Neural cell (in vitro differentiated cells): ENCODE data around the gene PLA2G3. TPM values are rescaled to one million over a fixed set of nuclear protein-coding genes. Genes with fewer than 3 reads are reported as not detected.

ENCODE experiments used
- H2AFZ ChIP-seq: fragments of 200-600, 300-800 bp; sonication (generic), shearing (Covaris generic); 2 replicates; pipeline ENCODE4 v1.6.0; 2014; ENCODE audit warnings: low read depth, mild to moderate bottlenecking, antibody characterized with exemption, low read length, moderate library complexity
- H3F3A ChIP-seq: fragments of 200-600 bp; shearing (Covaris generic); 2 replicates; pipeline ENCODE4 v1.6.1; 2016; ENCODE audit warnings: mild to moderate bottlenecking, moderate library complexity, mixed read lengths, antibody characterized with exemption, low read length; ENCODE audit not compliant: insufficient read depth, poor library complexity, severe bottlenecking
- H3K27ac ChIP-seq: fragments of 200-600, 300-800 bp; sonication (generic), shearing (Covaris generic); 2 replicates; pipeline ENCODE4 v1.5.1; 2014; ENCODE audit warnings: mild to moderate bottlenecking, low read length, moderate library complexity
- H3K27me3 ChIP-seq: fragments of 300-800, 200-600 bp; sonication (generic), shearing (Covaris generic); 2 replicates; pipeline ENCODE4 v1.6.0; 2014; ENCODE audit warnings: mild to moderate bottlenecking, low read depth, low read length, moderate library complexity; ENCODE audit not compliant: insufficient read depth
- H3K36me3 ChIP-seq: fragments of 300-800, 200-600 bp; sonication (generic), shearing (Covaris generic); 2 replicates; pipeline ENCODE4 v1.5.1; 2014; ENCODE audit warnings: mild to moderate bottlenecking, antibody characterized with exemption, low read length, moderate library complexity; ENCODE audit not compliant: insufficient read depth
- H3K4me2 ChIP-seq: fragments of 300-800, 200-600 bp; sonication (generic), shearing (Covaris generic); 2 replicates; pipeline ENCODE4 v1.6.0; 2014; ENCODE audit warnings: mild to moderate bottlenecking, low read length
- H3K4me3 ChIP-seq: fragments of 300-800, 200-600 bp; sonication (generic), shearing (Covaris generic); 2 replicates; pipeline ENCODE4 v1.5.1; 2014; ENCODE audit warnings: mild to moderate bottlenecking, low read length, moderate library complexity
- H3K79me2 ChIP-seq: fragments of 200-600 bp; shearing (Covaris generic); replicated peaks from 2 replicates; pipeline ENCODE4 v1.6.0; 2014; ENCODE audit warnings: mild to moderate bottlenecking, low read length, moderate library complexity; ENCODE audit not compliant: insufficient read depth
- H3K9ac ChIP-seq: fragments of 300-800, 200-600 bp; sonication (generic), shearing (Covaris generic); 2 replicates; pipeline ENCODE4 v1.6.1; 2016; ENCODE audit warnings: mild to moderate bottlenecking, low read length, mixed read lengths
- H3K9me2 ChIP-seq: fragments of 200-600 bp; shearing (Covaris generic); 2 replicates; pipeline ENCODE4 v1.6.1; 2016; ENCODE audit warnings: mild to moderate bottlenecking, low read length, mixed read lengths; ENCODE audit not compliant: insufficient read depth
- H3K9me3 ChIP-seq: fragments of 200-600, 300-800 bp; sonication (generic), shearing (Covaris generic); 2 replicates; pipeline ENCODE4 v1.6.1; 2016; ENCODE audit warnings: mild to moderate bottlenecking, mixed run types, low read length, moderate library complexity, mixed read lengths
- H4K20me1 ChIP-seq: fragments of 200-600 bp; shearing (Covaris generic); 2 replicates; pipeline ENCODE4 v1.6.1; 2016; ENCODE audit warnings: mild to moderate bottlenecking, mixed run types; ENCODE audit not compliant: insufficient read depth
- CTCF ChIP-seq: fragments of 450-650 bp; IDR thresholded peaks from 2 replicates; pipeline ENCODE4 v1.5.1; 2014; ENCODE audit warnings: antibody characterized with exemption, mild to moderate bottlenecking, moderate library complexity; ENCODE audit not compliant: poor library complexity, severe bottlenecking
- EP300 ChIP-seq: fragments of 450-650 bp; conservative IDR thresholded peaks from 2 replicates; pipeline ENCODE4 v1.6.1; 2014; ENCODE audit warnings: antibody characterized with exemption, mild to moderate bottlenecking, moderate library complexity; ENCODE audit not compliant: poor library complexity, severe bottlenecking
- EZH2 ChIP-seq: fragments of 200-600, 300-800 bp; shearing (Covaris generic), sonication (generic); IDR thresholded peaks from 2 replicates; pipeline ENCODE4 v1.6.1; 2014; ENCODE audit warnings: antibody characterized with exemption, low read length, borderline replicate concordance, mild to moderate bottlenecking; ENCODE audit not compliant: insufficient read depth, poor library complexity, severe bottlenecking
- MXI1 ChIP-seq: fragments of 450-650 bp; conservative IDR thresholded peaks from 2 replicates; pipeline ENCODE4 v1.6.1; 2014; ENCODE audit warnings: antibody characterized with exemption, mild to moderate bottlenecking; ENCODE audit not compliant: poor library complexity, severe bottlenecking
- POLR2AphosphoS5 ChIP-seq: IDR thresholded peaks from 2 replicates; pipeline ENCODE4 v1.6.1; 2012
- RAD21 ChIP-seq: fragments of 450-650 bp; conservative IDR thresholded peaks from 2 replicates; pipeline ENCODE4 v1.6.1; 2014; ENCODE audit warnings: antibody characterized with exemption, mild to moderate bottlenecking, moderate library complexity
- REST ChIP-seq: IDR thresholded peaks from 2 replicates; pipeline ENCODE4 v1.6.1; 2012; ENCODE audit warnings: borderline replicate concordance
- SMC3 ChIP-seq: fragments of 450-650 bp; conservative IDR thresholded peaks from 2 replicates; pipeline ENCODE4 v1.6.1; 2014; ENCODE audit warnings: antibody characterized with exemption, mild to moderate bottlenecking, moderate library complexity; ENCODE audit not compliant: poor library complexity
- TAF1 ChIP-seq: IDR thresholded peaks from 2 replicates; pipeline ENCODE4 v1.6.1; 2012; ENCODE audit warnings: low read depth
- polyA plus RNA-seq: library from polyadenylated mRNA; depleted of rRNA; stranded (reverse); fragments of >200 nt; gene quantifications from 2 replicates; pipeline ENCODE4 v1.2.3, GENCODE V29; 2014

The PLA2G3 gene
- polyA plus RNA-seq, 1 donor from 2014 or later, result not detected

GRCh38 chr22:31124811-31125465, 15.4 kb downstream of the PLA2G3 start:
- H3K9me2 ChIP-seq, result no peaks in the 10 kb centered on the region
- H3K9me3 ChIP-seq, result no peaks in the 10 kb centered on the region
- no peak overlapping the region for H3K4me3 ChIP-seq
- H3K79me2 ChIP-seq, result no peaks in the 10 kb centered on the region
- H2AFZ ChIP-seq, result no peak overlapping the region
- H3F3A ChIP-seq, result no peaks in the 10 kb centered on the region
- no peak overlapping the region for H3K27ac ChIP-seq
- no peak for TF ChIP-seq CTCF
- H3K27me3 ChIP-seq, result no peaks in the 10 kb centered on the region
- H3K4me2 ChIP-seq, result no peak overlapping the region
- H3K9ac ChIP-seq, result no peak overlapping the region
- H4K20me1 ChIP-seq, result no peaks in the 10 kb centered on the region
- no peaks in the 10 kb centered on the region for H3K36me3 ChIP-seq

- TF ChIP-seq EZH2, result no peak
- TF ChIP-seq SMC3, result no peak
- TF ChIP-seq POLR2AphosphoS5, result no peak
- TF ChIP-seq EP300, result no peak
- no peak for TF ChIP-seq CTCF
- no peak for TF ChIP-seq TAF1
- TF ChIP-seq MXI1, result no peak
- TF ChIP-seq RAD21, result no peak
- TF ChIP-seq REST, result no peak
- no peak overlapping the region for H3K4me3 ChIP-seq
Measured at GRCh38 chr22:31124290-31124689, 16.0 kb downstream of the PLA2G3 start.

More at GRCh38 chr22:31124290-31124689, 16.0 kb downstream of the PLA2G3 start:
- Histone ChIP-seq H3K79me2 (no peaks in the 10 kb centered on the region), H3F3A (no peaks in the 10 kb centered on the region), H3K27me3 (no peaks in the 10 kb centered on the region), H3K27ac (no peak overlapping the region), H4K20me1 (no peaks in the 10 kb centered on the region), H3K36me3 (no peaks in the 10 kb centered on the region), H3K4me2 (no peak overlapping the region), H3K9me3 (no peaks in the 10 kb centered on the region), H3K9me2 (no peaks in the 10 kb centered on the region), H2AFZ (no peak overlapping the region), H3K9ac (no peak overlapping the region)
